ENCODE results near the gene ERAL1. TPM values are rescaled to one million over a fixed set of nuclear protein-coding genes. Genes with fewer than 3 reads are reported as not detected.
"Not testable (repeated sequence)": the region's sequence is repeated elsewhere in the genome, so short reads cannot be mapped to it uniquely, and the experiment has no call there.

The ERAL1 gene
- total RNA-seq = 37.8 and 49.1 TPM in 2 replicates

DNA sequence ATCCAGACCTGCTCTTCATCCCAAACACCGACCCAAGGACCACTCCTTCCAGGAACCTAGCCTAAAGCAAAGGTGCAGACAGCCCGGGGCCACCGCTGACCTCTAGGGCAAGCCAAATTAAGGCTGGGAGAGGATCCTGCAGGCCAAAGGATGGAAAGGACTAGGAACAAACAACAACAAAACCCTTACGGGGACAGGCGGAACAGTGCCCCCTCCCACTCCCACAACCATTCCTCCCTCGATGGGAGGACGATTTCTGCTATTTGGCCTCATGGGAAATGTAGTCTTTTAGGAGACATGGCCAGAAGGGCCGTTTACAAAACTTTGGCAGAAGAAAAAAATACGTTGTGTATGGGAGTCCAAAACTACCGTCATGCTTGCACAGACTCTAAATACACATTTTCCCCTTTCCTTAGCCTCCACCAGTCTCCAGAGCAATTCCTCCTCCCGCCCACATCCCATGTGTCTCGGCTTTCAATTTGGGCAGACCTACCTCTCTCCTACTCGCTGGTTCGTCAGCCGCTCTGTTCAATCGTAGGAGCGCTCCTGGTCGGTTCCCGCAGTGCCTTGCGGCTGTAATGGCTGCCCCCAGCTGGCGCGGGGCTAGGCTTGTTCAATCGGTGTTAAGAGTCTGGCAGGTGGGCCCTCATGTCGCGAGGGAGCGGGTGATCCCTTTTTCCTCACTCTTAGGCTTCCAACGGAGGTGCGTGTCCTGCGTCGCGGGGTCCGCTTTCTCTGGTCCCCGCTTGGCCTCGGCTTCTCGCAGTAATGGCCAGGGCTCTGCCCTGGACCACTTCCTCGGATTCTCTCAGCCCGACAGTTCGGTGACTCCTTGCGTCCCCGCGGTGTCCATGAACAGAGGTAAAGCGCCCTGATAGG lies at the start of gene ERAL1:
Gene ERAL1 (plus strand): TSS at position 560 of the 879 bp plus-strand sequence. CDS start 19 bp downstream, at position 579.
- DNase-seq = peak; percentile 91

DNA sequence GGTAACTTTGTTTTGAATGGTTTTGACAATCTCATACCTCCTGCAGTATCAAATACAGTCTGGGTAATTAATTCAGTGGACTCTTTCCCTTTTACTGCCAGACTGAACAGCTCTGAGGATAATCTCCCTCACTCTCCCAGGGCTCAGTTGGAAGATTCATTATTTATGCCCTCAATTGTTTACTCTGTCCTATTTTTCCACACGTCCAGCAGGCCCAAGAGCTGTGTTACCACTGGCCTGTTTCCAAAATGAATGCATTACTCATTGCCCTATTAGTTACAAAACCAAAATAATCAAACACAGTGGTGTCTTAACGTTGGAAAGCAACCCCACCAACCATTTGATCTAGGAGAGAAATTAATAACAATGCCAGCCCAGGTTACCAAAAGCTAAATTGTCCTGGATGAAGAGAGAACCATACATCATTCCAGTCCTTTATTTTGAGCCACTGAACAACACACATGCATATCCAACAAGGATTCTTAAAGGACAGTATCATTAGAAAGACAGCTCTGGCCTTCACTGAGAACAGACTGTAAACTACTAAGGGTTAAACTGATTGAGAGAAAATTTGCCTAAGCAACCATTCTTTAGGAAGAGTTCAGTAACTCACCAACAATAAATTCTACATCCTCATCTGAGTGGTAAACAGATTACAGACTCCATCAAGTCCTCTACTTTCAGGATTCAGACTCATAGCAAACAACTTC lies 46.7 kb upstream of the ERAL1 start:
- DNase-seq = peak; percentile 92

DNA sequence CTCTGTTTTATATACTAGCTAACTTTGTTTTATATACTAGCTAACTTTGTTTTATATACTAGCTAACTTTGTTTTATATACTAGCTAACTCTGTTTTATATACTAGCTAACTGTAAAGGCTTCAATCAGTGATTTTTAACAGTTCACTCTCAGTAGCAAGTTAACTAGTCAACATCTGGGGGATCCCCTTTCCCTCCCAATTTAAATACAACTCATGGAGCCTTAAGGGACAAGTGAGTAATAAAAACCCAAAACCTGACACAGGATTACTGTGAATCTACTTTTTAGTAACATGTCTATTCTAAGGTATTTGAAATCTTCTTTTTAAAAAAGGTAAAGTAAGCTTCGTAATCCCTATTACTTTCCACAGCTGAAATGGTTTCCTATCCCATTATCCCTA lies 44.4 kb upstream of the ERAL1 start:
- no peak for DNase-seq

DNA sequence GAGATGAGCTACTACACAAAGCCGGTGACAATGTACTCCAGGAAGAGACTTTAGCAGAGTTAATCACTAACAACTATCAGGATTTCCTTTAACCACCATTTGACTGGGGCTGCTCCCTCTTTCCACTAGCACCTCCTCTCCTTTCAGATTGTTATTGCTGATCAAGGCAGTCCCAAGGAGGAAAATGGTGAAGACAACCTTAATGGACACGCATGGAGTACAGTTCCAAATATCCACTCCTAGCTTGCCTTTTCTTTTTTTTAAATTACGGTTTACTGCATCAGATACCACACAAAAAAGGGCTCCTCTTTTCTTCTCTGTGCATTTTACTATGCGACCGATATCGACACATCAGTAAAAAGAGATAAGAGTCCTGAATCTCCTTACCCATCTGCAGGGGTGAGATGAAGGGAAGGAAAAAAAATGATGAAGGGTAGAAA lies 43.1 kb upstream of the ERAL1 start:
- DNase-seq = peak; percentile 62

DNA sequence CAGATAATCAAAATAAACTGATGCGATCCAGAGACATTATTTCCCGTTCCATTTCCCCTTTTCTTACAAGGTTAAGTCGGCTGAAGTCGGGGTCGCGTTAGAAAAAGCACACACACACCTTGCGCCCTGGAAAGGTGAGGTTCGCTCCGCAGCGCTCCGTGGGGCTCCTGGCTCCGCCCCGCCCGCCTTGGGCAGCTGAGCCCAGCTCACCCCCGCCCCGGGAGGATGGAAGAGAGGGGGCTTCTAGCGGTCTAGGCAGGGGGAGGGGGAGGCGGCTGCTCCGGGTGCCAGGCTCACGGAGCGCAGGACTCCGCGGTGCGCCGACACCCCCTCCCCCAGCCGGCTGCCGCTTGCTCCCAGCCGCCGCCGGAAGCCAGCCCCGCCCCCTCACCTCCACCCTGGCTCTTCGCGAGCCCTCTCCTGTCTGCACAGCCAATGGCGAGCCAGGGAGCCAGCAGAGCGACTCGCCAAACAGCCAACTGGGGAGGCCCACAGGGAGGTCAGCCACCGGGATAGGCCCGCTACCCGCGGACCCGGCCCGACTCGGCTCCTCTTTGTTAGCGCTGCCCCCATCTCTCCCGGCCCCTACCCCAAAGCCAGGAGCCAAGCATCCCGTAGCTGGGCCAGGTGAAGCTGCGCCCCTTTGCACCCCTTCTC lies 42.6 kb upstream of the ERAL1 start:
- peak; percentile 98 for DNase-seq

DNA sequence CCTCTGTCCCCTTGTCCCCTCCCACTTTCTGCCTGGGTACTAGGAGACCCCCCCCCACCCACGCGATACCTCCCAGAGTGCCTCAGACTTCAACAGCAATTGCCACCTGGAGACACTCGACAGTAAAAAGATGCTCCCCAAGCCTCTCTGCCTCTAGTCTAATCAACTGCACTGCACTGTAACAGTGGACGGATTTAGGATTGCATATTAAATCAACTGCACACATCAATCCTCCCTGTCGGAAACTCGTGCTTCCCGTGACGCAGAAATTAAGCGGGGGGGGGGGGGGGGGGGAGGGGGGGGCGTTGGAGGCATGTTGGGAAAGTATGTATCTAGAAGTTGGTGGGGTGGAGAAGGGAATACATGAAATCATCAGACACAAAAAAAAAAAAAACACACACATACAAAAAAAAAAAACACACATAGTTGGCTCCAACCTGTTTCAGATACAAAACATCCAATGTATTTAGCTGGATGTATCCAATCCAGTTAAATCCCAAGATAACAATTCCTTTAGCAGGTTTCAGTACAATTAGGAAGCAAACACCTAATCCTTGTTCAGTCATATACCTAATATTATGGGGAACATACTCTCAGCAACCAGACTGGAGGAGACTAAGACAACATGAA lies 42.0 kb upstream of the ERAL1 start:
- DNase-seq = peak; percentile 85

DNA sequence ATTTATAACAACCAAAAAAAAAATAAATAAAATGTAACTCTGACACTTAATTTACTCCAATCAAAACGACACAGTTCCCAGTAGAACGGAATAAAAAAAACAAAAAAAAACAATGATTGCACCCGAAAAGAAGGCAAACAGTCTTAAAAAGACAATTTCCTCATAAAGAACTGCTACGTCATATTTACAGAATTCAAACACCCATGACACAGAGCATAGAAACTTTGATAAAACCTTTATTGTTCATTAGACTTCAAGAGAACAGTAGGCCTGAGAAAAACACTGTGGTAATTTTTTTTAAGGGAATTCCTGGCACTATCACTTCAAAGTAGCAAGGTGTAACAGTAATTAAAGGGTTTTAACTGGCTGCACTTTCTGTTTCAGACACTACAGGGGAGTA lies 38.3 kb upstream of the ERAL1 start:
- no peak for DNase-seq

DNA sequence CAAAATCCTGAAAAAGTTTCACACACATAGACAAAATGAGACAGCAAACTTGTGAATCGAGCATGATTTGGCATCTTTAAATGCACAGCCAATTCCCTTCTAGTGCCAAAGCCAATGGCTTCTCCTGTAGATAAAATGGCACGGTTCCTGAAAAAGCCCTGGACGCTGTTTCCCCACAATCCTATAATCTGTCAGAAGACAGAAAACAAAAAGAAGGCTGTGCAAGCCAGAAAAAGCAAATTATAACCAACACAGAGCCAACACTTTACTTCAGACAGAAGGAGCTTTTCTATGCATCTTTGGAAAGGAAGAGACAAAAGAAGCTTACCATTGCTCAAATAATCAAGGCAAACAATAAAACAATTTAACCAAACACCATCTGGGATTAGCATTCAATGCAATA lies 36.0 kb upstream of the ERAL1 start:
- DNase-seq = no peak

DNA sequence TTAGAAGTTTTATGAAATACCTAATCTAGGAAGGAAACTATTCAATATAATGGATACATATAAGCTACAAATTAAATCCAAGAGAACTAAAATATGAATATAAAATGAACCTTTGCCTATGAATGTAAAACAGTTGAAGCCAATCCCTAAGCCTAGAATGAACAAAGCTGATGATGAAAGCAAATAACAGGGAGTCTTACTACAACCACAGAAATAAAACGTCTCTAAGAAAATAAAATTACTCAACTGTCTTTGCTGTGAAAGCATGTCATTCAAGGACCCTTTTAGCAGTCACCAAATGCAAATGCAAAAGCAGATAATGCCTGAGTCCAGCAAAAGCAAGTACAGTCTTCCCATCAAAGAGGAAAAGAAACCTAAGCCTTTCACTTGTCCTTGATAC lies 35.2 kb upstream of the ERAL1 start:
- no peak for DNase-seq

DNA sequence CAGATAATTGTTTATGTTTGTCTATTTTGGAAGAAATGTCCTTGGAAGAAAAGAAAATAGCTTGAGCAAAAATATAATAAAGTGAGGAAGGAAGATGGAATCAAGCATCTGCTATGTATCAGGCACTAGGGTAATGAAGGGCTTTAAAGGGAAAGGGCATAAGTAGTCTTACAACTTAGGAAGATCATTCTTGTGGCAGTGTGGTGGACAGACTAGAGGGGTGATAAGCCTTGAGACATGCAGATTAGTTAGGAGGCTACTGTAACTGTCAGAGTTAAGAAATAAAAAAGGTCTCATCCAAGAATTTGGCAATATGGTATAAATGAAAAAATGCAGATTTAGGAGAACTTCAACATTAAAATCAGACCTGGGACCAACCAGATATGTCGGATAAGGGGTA lies 27.1 kb upstream of the ERAL1 start:
- no peak for DNase-seq

DNA sequence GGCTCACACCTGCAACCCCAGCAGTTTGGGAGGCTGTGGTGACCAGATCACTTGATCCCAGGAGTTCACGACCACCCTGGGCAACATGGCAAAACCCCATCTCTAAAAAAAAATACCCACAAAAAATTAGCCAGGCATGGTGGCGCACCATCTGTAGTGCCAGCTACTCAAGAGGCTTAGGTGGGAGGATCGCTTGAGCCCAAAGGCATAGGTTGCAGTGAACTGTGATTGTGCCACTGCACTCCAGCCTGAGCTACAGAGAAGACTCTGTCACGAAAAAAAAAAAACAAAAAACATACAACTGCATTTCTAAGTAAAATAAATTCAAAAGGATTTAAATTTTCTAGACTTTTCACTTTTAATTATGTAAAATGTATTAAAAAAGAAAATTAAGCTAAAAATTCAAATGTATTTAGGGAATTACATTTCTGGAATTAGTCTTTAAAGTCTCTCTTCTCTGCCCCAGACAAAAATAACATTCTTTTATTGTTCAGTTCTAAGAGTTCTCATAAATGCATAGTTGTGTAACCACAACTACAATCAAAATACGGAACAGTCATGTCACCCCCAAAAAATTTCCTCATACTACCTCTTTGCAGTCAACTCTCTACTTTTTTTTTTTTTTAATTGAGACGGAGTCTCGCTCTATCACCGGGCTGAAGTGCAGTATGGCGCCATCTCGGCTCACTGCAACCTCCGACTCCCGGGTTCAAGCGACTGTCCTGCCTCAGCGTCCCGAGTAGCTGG lies 26.3 kb upstream of the ERAL1 start:
- no peak for DNase-seq

DNA sequence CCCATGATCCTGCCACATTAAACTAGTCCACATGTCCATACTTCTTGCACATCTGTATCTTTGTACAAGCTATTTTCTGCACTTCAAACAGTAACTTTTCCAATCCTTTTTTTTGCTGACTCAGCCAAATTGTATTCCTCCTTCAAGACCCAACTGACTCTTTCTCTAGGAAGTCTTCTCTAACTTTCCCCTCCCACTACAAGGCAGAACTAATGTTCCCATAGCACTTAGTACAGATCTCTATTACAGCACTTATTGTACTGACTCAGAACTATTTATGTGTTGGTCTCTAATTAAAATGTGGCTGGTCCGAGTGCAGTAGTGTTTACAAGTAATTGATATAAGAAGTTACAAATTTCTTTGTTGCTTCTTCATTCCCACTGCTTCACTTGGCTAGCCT lies 20.4 kb upstream of the ERAL1 start:
- no peak for DNase-seq

DNA sequence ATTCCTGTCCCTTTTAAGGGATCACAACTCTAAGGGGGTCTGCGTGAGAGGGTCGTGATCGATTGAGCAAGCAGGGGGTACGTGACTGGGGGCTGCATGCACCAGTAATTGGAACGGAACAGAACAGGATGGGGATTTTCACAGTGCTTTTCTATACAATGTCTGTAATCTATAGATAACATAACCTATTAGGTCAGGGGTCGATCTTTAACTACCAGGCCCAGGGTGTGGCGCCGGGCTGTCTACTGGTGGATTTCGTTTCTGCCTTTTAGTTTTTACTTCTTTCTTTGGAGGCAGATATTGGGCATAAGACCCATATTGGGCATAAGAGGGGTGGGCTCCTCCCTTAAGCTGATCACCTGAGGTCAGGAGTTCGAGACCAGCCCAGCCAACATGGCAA lies 18.3 kb upstream of the ERAL1 start:
- DNase-seq = not testable (repeated sequence)

DNA sequence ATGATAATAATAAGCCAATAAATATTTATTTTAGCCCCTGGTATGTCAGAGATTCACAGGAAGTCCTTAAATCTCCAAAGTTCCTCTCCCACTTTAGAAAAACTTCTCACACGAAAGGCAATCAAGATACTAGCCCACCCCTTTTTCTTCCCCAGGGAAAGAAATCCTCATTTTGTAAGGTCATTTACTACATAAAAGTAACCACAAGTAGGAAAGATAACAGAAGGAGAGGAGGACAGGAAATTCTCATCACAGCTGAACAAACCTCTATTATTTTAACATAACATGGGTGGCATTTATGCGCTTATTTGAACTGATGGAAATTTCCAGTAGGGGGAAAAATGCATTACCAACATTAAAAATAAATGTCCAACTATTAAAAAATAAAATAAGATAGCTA lies 15.6 kb upstream of the ERAL1 start:
- peak; percentile 39 for DNase-seq

DNA sequence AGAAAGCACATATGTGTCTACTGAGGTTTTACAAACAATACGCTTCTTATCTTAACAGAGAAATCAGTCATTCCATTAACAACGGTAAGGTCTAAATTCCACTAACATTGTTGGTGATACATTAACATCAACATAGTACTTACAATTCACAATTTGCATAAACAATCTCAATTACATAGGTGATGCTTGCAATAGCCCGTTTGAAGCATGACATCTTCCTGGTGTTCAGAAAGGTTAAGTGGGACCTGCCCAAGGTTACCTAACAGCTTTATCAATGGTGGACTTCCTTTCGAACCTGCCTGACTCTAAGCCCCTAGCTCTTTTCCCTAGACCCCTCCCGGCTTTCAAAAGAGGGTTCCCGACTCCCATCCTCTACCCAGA lies 12.9 kb upstream of the ERAL1 start:
- DNase-seq = peak; percentile 39

DNA sequence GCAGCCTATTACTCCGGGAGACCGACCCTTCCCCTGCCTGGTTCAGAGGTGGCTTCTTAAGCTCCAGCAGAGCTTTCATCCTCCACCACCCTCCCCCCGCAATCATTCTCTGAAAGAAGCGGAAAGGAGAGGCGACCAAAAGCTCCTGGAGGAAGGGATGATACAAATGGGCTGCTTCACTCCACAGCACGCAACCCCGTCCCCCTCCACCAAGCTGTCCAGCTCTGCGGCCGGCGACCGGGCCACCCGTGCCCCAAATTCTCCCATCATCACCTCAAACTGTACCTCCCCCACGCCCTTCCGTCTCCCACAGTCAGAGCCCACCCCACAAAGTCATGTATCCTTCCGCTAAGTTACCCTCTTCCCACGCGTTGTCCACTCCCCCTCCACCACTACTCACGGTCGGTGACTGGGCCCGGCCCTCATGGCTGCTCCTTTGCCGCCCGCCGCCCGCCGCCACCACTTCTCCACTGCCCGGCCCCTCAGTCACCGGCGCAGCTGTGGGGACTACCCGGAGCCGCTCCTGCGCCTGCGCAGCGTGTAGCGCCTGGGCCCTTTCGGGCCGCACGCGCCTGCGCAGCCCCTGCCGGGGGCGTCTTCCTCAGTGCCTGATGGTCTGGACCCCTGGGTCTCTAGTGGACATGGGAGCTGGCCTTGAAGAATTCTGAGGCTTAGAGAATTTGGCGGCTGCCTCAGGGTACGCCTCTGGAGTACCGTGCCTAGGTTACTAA lies 12.4 kb upstream of the ERAL1 start, which contains the start of gene FAM222B:
Gene FAM222B (minus strand): TSS at position 509 of the 731 bp plus-strand sequence. CDS start 76,123 bp downstream, outside the sequence.
- DNase-seq = peak; percentile 90

DNA sequence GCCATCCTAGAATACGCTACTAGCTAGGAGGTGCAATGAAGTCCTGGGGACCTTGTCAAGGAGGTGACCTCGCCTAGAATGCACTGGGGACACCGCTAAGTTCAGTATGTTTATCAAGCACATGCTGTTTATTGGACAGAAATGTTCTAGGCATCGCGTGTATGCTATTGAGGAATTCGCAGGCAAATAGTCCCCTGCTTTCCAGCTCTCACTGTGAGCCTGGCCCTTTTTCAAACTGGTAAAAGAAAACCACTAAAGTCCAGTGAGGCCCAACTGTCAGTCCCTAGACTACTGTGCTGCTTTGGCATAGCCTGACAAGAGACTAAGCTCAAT lies 11.0 kb upstream of the ERAL1 start:
- DNase-seq = no peak

DNA sequence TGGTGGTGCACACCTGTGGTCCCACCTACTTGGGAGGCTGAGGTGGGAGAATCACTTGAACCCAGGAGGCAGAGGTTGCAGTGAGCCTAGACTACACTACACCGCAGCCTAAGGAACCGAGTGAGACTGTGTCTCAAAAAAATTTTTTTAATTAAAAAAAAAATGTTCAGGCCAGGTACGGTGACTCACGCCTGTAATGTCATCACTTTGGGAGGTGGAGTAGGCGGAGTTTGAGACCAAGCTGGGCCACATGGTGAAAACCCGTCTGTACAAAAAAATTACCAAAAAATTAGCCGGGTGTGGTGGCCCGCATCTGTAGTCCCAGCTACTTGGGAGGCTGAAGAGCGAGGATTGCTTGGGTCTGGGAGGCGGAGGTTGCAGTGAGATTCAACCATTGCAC lies 8.6 kb upstream of the ERAL1 start:
- DNase-seq = no peak

DNA sequence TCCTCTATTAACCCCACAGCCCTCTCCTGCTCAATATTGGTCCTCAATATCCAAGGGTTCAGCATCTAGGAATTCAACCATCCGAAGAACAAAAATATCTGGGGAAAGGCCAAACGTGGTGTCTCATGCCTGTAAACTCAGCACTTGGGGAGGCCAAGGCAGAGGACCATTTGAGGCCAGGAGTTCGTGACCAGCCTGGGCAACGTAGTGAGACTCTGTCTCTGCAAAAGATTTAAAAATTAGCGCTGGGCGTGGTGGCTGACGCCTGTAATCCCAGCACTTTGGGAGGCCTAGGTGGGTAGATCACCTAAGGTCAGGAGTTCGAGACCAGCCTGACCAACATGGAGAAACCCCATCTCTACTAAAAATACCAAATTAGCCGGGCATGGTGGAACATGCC lies 8.1 kb upstream of the ERAL1 start:
- DNase-seq = not testable (repeated sequence)

DNA sequence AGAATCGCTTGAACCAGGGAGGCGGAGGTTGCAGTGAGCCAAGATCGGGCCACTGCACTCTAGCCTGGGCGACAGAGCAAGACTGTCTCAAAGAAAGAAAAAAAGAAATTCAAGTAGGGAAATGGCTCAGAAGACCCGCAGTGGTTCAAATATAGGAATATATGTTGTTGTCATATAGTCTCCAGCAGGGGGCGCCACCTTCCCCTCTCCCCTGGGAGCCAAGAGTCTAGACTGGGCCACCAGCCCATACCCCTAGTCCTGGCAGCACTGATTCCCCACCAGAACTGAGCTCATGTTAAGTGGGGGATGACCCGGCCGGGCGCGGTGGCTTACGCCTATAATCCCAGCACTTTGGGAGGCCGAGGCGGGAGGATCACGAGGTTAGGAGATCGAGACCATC lies 6.1 kb upstream of the ERAL1 start:
- DNase-seq = peak; percentile 65

DNA sequence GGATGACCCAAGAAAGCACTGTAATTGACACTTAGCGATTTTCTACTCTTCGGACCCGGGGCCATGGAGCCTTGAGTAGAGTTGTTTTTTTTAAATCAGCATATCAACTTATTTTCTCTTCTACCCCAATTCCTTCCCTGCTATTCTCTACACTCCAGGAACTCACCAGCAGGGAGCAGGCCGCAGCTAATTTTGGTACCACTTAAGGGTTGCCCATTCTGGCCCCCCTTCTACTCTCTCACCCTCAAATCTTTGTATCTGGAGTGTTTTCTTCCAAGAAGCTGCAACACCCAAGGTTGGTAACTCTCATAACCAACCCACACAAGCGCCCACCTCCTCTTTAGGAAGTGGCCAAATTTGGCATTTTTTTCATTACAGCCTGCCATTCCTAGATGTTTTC lies 5.5 kb upstream of the ERAL1 start:
- peak; percentile 39 for DNase-seq

DNA sequence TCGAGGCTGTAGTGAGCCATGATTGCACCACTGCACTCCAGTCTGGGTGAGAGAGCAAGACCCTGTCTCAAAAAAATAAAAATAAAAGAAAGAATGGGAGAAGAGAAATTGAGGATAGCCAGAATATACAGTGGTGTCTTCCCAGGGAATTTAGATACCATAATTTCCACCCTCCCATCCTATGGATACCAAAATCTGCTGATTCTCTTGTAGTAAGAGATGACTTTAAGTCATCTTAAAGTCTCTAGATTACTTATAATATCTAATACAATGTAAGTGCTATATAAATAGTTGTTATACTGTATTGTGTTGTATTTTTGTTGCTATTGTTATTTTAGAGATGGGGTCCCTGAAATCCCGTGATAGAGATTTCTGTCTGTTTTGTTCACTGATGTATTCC lies 1.5 kb upstream of the ERAL1 start:
- no peak for DNase-seq

Data from dermis blood vessel endothelial cell (primary cell).